ENCODE data around the gene HSP90AB1. TPM values are rescaled to one million over a fixed set of nuclear protein-coding genes. Genes with fewer than 3 reads are reported as not detected.

Gene HSP90AB1
- total RNA-seq, 1 donor from 2014 or later: 463 TPM

- Histone ChIP-seq H3K4me1 (peaks cover 10% of the 10 kb centered on the region), H3K36me3 (no peaks in the 10 kb centered on the region), H3K4me3 (no peak overlapping the region), H3K9me3 (no peaks in the 10 kb centered on the region), H3K27me3 (peaks cover 4% of the 10 kb centered on the region), H3K27ac (no peak overlapping the region)
- TF ChIP-seq POLR2A (IDR thresholded peaks at IDR 0.05): no peak
- TF ChIP-seq CTCF (IDR thresholded peaks at IDR 0.05): no peak
- no peak for TF ChIP-seq POLR2AphosphoS5 (IDR thresholded peaks at IDR 0.05; ENCODE audit: insufficient read depth in 1 of 2, low read depth in 1 of 2)
- no peak for DNase-seq (ENCODE audit: extremely low spot score in 2 of 2)
- intact Hi-C loops (cut with DNase I): no loop called here
Measured at GRCh38 chr6:44277763-44278162, 30.9 kb downstream of the HSP90AB1 start.

GRCh38 chr6:44278315-44278714, 31.4 kb downstream of the HSP90AB1 start:
- peaks cover under 1% of the 10 kb centered on the region for H3K27me3 ChIP-seq
- TF ChIP-seq POLR2A (IDR thresholded peaks at IDR 0.05) (no peak), POLR2AphosphoS5 (IDR thresholded peaks at IDR 0.05; ENCODE audit: insufficient read depth in 1 of 2, low read depth in 1 of 2) (no peak), CTCF (IDR thresholded peaks at IDR 0.05) (no peak)

DNA sequence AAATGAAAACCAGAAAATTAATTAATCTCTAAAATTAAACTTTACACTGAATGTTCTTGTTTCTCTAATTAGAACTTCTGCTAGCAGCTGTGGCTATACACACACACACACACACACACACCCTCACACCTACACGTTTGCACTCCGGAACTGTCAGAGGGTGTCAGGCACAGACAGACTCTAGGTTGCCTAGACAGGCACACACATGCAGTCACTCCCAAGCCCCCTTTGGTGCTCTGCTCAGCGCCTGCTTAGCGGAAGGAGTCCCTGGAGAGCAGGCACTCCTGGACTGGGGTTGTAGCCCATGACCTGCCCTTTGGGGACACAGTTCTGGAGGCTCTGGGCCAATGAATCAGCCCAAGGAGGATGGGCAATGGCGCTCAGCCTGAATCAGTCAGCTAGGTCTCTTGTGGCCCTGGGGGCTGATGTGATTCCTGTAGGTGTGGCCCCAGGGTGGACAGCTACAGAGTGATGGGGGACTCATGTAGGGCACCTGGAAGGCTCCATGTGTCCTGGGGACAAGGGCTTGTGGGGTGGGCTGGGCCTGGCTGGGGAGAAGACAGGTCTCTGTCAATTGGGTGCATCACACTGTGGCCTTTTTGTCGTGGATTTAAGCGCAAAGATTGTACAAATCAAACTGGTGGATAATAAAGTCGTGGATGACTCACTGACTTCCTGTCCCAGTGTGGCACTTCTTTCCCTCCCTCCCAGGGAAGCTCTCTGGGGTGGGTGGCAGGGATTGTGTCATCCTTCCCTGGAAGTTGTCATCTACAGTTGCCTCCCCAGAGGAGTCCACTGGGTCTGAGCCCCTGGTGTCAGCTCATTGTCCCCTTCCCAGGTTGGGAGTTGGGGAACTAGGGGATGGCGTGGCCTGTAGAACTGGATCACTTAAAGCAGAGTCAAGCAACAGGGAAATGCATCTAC, 32.1 kb downstream of the HSP90AB1 start:
- H3K4me1 ChIP-seq: peaks cover 10% of the 10 kb centered on the region
- no peak for DNase-seq (ENCODE audit: extremely low spot score in 2 of 2)
- TF ChIP-seq POLR2A (IDR thresholded peaks at IDR 0.05) (no peak), CTCF (IDR thresholded peaks at IDR 0.05) (no peak), POLR2AphosphoS5 (IDR thresholded peaks at IDR 0.05; ENCODE audit: insufficient read depth in 1 of 2, low read depth in 1 of 2) (no peak)
- no peak overlapping the region for H3K4me3 ChIP-seq
- no peak overlapping the region for H3K27ac ChIP-seq
- no peaks in the 10 kb centered on the region for H3K27me3 ChIP-seq
- intact Hi-C loops (cut with DNase I): no loop called here
- no peaks in the 10 kb centered on the region for H3K36me3 ChIP-seq
- H3K9me3 ChIP-seq: no peaks in the 10 kb centered on the region

More at GRCh38 chr6:44278315-44278714, 31.4 kb downstream of the HSP90AB1 start:
- intact Hi-C loops (cut with DNase I): no loop called here
- Histone ChIP-seq H3K27ac (no peak overlapping the region), H3K4me1 (peaks cover 10% of the 10 kb centered on the region), H3K9me3 (no peaks in the 10 kb centered on the region), H3K36me3 (no peaks in the 10 kb centered on the region), H3K4me3 (no peak overlapping the region)
- DNase-seq (ENCODE audit: extremely low spot score in 2 of 2): no peak

DNA sequence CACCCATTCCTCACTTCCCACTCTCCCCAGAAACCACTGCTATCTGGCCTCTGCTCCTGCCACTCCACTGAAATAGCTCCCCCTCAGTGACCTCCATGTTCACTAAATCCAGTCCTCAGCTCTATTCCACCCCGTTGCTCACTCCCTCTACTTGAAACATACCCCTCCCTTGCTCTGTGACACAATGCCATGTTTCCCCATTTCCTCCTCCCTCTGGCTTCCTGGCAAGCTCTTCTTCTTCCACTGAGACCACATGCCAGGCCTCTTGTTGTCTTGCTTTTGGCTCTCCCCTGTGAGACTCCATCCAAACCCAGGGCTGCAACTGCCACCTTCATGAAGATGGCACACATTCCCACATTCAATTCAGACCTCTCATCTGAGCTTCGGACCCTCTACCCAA, 37.2 kb downstream of the HSP90AB1 start:
- no peaks in the 10 kb centered on the region for H3K27me3 ChIP-seq
- H3K4me3 ChIP-seq: no peak overlapping the region
- no peaks in the 10 kb centered on the region for H3K4me1 ChIP-seq
- no peak for DNase-seq (ENCODE audit: extremely low spot score in 2 of 2)
- intact Hi-C loops (cut with DNase I): no loop called here
- no peaks in the 10 kb centered on the region for H3K9me3 ChIP-seq
- no peak for TF ChIP-seq POLR2AphosphoS5 (IDR thresholded peaks at IDR 0.05; ENCODE audit: insufficient read depth in 1 of 2, low read depth in 1 of 2)
- TF ChIP-seq POLR2A (IDR thresholded peaks at IDR 0.05): no peak
- TF ChIP-seq CTCF (IDR thresholded peaks at IDR 0.05): no peak
- H3K27ac ChIP-seq: no peak overlapping the region
- no peaks in the 10 kb centered on the region for H3K36me3 ChIP-seq

- TF ChIP-seq POLR2AphosphoS5 (IDR thresholded peaks at IDR 0.05; ENCODE audit: insufficient read depth in 1 of 2, low read depth in 1 of 2) (no peak), CTCF (IDR thresholded peaks at IDR 0.05) (no peak), POLR2A (IDR thresholded peaks at IDR 0.05) (no peak)
- no peak overlapping the region for H3K4me3 ChIP-seq
- intact Hi-C loops (cut with DNase I): no loop called here
- H3K27me3 ChIP-seq: no peaks in the 10 kb centered on the region
- no peaks in the 10 kb centered on the region for H3K36me3 ChIP-seq
- no peaks in the 10 kb centered on the region for H3K4me1 ChIP-seq
- no peaks in the 10 kb centered on the region for H3K9me3 ChIP-seq
- no peak overlapping the region for H3K27ac ChIP-seq
- no peak for DNase-seq (ENCODE audit: extremely low spot score in 2 of 2)
Measured at GRCh38 chr6:44284867-44285266, 38.0 kb downstream of the HSP90AB1 start.
